ENCODE data around the gene SNX21.
"Not testable (repeated sequence)": the region's sequence is repeated elsewhere in the genome, so short reads cannot be mapped to it uniquely, and the experiment has no call there.

The SNX21 gene

GRCh38 chr20:45823949-45824835, 9.4 kb upstream of the SNX21 start:
- DNase-seq (ENCODE audit: low read depth), result peak; percentile 35

- DNase-seq (ENCODE audit: low read depth), result no peak
Observed at GRCh38 chr20:45826381-45827019, 7.1 kb upstream of the SNX21 start.

- no peak for DNase-seq (ENCODE audit: low read depth)
Observed at GRCh38 chr20:45827030-45827652, 6.5 kb upstream of the SNX21 start, which contains the start of gene TNNC2. Gene TNNC2, minus strand, starts transcription at chr20:45827312. Its CDS starts 64 bp downstream, at chr20:45827248.

- DNase-seq (ENCODE audit: low read depth), result no peak
Observed at GRCh38 chr20:45827712-45828111, 5.9 kb upstream of the SNX21 start.

- no peak for DNase-seq (ENCODE audit: low read depth)
Observed at GRCh38 chr20:45828589-45828988, 5.0 kb upstream of the SNX21 start.

- not testable (repeated sequence) for DNase-seq (ENCODE audit: low read depth)
Observed at GRCh38 chr20:45829673-45830106, 3.9 kb upstream of the SNX21 start.

- no peak for DNase-seq (ENCODE audit: low read depth)
Observed at GRCh38 chr20:45832619-45833018, 980 bp upstream of the SNX21 start.

GRCh38 chr20:45833883-45834796, 541 bp downstream of the SNX21 start:
- DNase-seq (ENCODE audit: low read depth), result peak; percentile 41

- no peak for DNase-seq (ENCODE audit: low read depth)
Observed at GRCh38 chr20:45834797-45835161, 1.2 kb downstream of the SNX21 start.

GRCh38 chr20:45835329-45835765, 1.7 kb downstream of the SNX21 start:
- no peak for DNase-seq (ENCODE audit: low read depth)

GRCh38 chr20:45835825-45836224, 2.2 kb downstream of the SNX21 start:
- DNase-seq (ENCODE audit: low read depth), result no peak

GRCh38 chr20:45836841-45837240, 3.2 kb downstream of the SNX21 start:
- DNase-seq (ENCODE audit: low read depth), result peak; percentile 46

- DNase-seq (ENCODE audit: low read depth), result no peak
Observed at GRCh38 chr20:45840700-45841198, 7.2 kb downstream of the SNX21 start.

GRCh38 chr20:45841407-45842129, 8.0 kb downstream of the SNX21 start:
- no peak for DNase-seq (ENCODE audit: low read depth)

- DNase-seq (ENCODE audit: low read depth), result peak; percentile 68
Observed at GRCh38 chr20:45842169-45842812, 8.7 kb downstream of the SNX21 start.

GRCh38 chr20:45843506-45843905, 9.9 kb downstream of the SNX21 start:
- no peak for DNase-seq (ENCODE audit: low read depth)

- DNase-seq (ENCODE audit: low read depth), result no peak
Observed at GRCh38 chr20:45845452-45845851, 11.9 kb downstream of the SNX21 start.

GRCh38 chr20:45848421-45848820, 14.8 kb downstream of the SNX21 start:
- DNase-seq (ENCODE audit: low read depth), result no peak

- no peak for DNase-seq (ENCODE audit: low read depth)
Observed at GRCh38 chr20:45848969-45849582, 15.5 kb downstream of the SNX21 start.

GRCh38 chr20:45850238-45850637, 16.6 kb downstream of the SNX21 start:
- DNase-seq (ENCODE audit: low read depth), result no peak
